GM18498 (cell line): ENCODE data around the gene SERPINA9.
"Not testable (repeated sequence)": the region's sequence is repeated elsewhere in the genome, so short reads cannot be mapped to it uniquely, and the experiment has no call there.

ENCODE experiments used
- ATAC-seq: cut with Tn5 transposase; IDR thresholded peaks from one replicate; pipeline ENCODE4 v1.9.1; 2021; ENCODE audit warnings: mild to moderate bottlenecking, moderate library complexity; ENCODE audit not compliant: unreplicated experiment

SERPINA9 gene

DNA sequence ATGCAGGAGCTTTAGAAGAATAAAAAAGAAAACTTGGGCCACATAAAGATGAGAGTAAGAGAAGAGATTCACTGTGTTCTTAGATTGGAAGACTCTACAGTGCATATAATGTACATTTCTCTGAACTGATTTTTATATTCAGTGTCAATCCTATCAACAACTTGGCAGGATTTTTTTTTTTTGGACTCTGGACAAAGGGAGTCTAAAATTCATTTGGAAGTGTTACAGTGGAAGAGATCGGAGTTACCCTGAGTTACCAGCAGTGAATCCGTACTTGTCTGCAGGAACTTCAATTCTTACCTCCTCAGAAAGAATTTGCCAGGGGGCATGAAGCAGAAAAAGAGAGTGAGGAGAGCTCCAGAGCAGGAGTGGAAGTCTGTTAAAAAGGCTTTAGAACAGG, 47.4 kb downstream of the SERPINA9 start:
- ATAC-seq, result no peak

DNA sequence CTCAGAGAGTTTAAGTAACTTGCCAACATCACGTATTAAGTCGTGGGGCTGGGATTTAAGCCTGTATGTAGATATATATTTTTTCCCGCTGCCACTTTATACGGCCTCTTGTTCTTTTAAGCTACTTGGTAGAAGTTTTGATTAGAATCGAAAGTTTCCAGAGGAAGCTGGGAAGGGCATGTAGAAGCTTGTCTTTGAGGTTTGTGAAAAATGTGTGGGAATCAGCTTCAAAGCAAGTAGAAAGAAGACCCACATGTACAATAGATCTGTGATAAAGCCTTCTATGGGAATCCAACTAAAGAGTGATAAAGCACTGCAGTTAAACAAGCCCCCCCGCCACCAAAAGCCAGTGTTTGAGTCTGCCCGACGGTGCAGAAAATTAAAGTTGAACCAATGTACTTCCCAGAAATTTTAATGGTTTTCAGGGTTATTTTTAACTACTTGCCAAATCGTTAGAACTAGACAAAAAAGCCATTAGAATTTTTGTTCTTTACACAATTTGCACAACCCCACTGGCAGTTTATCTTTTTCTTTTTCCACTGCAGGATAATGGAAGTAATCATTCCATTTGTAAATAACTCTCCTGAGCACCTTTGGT, 48.9 kb downstream of the SERPINA9 start:
- no peak for ATAC-seq

DNA sequence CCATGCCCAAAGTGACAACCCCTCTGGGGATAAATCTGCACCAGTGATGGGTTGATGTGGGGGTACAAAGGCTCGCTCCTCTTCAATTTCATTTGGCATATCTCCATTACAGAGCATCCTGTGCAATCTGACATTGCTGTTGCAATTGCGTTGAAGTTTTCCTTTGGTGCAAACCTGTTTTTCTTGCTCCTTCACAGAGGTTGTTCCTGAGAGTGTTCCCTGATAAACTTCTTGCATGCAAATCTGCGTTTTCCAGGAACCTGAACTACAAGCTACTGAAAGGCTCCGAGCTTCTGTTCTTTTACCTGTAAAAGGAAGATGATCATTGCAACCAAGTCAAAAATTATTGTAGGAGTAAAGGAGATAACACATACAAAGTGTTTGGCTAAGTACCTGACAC, 49.5 kb downstream of the SERPINA9 start:
- no peak for ATAC-seq

DNA sequence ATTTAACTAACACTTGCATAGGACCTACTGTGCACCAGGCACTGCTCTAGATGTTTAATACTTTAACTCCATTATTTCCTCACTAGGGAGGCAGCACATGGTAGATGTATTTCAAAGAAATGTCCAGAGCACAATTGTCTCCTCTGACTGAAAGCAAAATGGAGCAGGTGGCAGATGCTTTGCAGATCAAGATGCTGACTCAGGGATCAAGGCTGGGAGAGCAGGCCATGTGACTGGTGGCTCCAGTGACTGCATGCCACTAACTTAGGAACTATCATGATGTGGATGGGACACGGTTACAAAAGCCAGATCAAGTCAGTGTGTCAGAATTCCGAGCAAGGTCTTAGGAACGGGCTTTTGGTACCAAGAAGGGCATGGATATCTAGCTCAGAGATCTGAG, 51.6 kb downstream of the SERPINA9 start:
- no peak for ATAC-seq

DNA sequence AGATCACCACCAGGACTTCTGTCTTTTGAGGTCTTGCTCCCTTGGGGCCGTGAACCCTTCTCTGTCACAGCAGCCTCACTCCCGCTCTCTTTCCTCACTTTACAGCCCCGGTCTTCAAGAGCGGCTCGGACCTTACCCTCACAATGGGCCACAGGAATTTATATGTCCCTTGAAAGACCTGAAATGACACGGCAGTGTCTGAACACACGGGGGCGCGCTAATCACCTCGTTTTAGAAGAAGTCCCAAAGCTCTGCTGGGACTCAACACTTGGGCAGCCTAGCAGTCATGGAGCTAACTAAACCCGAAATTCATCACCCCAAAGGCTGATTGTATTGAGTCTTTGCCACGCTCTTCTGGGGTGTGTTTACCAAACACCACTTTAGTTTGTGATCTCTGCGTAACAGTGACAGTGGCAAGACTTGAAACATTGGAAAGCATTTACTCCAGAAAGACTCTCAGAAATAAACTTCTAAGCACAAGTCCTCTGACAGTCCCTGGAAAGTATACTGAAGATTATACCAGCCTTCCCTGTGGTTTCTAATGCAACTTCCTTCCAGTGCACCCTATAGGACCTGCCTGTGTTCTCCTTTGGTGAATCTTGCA, 52.4 kb downstream of the SERPINA9 start:
- ATAC-seq, result no peak

DNA sequence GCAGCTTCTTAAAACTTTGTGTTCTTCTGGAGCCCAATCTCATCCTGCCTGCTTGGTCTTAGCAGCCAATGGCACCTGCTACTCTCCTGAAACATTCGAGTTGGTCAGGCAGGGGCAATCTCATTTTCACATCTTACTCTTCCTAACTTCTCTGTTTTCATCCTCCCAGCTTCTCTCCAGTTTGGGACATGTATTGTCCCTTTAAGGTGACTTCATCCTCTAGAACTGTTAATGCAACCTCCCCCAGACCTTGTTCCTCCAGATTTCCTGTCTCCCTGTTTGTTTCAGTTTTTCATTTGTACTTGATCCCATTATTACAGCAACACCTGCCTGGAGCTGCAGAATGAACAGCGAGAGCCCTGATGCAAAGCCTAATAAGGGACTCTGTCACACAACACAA, 54.7 kb downstream of the SERPINA9 start:
- ATAC-seq, result no peak

DNA sequence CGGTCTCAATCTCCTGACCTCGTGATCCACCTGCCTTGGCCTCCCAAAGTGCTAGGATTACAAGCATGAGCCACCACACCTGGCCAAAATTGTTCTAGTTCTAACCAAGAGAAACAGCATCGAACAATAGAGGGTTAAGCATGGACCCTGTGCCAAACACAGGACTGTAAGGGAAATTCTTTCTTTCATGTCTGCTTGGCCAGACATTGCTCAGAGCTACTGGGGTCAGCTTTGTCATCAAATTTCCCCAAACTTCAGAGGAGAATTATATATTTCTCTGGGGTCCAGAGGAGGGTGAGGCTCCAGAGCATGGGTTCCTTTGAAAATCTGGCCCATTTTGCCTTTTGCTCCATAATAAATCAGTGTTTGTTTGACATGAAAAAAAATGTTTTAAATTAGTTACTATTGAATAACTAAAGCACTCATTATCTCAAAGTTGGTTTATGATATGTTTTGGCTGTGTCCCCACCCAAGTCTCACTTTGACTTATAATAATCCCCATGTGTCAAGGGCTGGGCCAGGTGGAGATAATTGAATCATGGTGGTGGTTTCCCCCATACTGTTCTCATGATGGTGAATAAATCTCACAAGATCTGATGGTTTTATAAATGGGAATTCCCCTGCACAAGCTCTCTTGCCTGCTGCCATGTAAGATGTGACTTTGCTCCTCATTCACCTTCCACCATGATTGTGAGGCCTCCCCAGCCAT, 58.3 kb downstream of the SERPINA9 start:
- ATAC-seq, result not testable (repeated sequence)
